Uterus (tissue), 4 donors: Measurements from ENCODE around the gene SIRPG. TPM values are rescaled to one million over a fixed set of nuclear protein-coding genes. Genes with fewer than 3 reads are reported as not detected.

Experiments
- DNase-seq, 2 donors: peaks; one replicate each; pipeline ENCODE4 v3.0.0-alpha.2; 2019 to 2020
- H3K27ac ChIP-seq, 2 donors: fragments of 200-600 bp; sonication (generic); 1 replicate in 1 of 2; 2 replicates in 1 of 2; pipeline ENCODE4 v1.5.1; 2016 to 2018
- H3K27me3 ChIP-seq, 2 donors: fragments of 200-600 bp; sonication (generic); one replicate each; pipeline ENCODE4 v1.5.1; 2018 to 2019; ENCODE audit warnings: control low read depth in 1 of 2
- H3K36me3 ChIP-seq, 2 donors: fragments of 200-600 bp; sonication (generic); one replicate each; pipeline ENCODE4 v1.5.1; 2019; ENCODE audit warnings: control low read depth in 1 of 2
- H3K4me1 ChIP-seq, 2 donors: fragments of 200-600 bp; sonication (generic); one replicate each; pipeline ENCODE4 v1.5.1; 2018 to 2019; ENCODE audit warnings: control low read depth in 1 of 2
- H3K4me3 ChIP-seq, 2 donors: fragments of 200-600 bp; sonication (generic); 1 replicate in 1 of 2; 2 replicates in 1 of 2; pipeline ENCODE4 v1.5.1; 2018 to 2019; ENCODE audit warnings: mild to moderate bottlenecking in 1 of 2
- H3K9me3 ChIP-seq, 2 donors: fragments of 200-600 bp; sonication (generic); one replicate each; pipeline ENCODE4 v1.5.1; 2019; ENCODE audit warnings: control low read depth in 1 of 2
- POLR2A ChIP-seq, 2 donors: fragments of 450-650 bp; IDR thresholded peaks; one replicate each; pipeline ENCODE4 v1.6.1; 2016; ENCODE audit warnings: antibody characterized with exemption in 2 of 2, mild to moderate bottlenecking in 1 of 2, moderate library complexity in 1 of 2
- intact Hi-C: fragments of 100-400 bp; cut with DNase I; formaldehyde crosslinking; loops from one replicate; pipeline ENCODE4 v1.15.1; 2023; ENCODE audit warnings: low total_unique reads
- total RNA-seq, 4 donors: library from RNA; depleted of rRNA in 3 of 4; stranded (reverse); fragments of >200 nt in 3 of 4; gene quantifications; one replicate each; pipeline versions ENCODE4 v1.1.0 to v1.2.4, GENCODE V29; 2014 to 2023
- TF ChIP-seq, protein P1 (sequence below), 4 experiments: fragments of 200-600 bp in 2 of 4; fragments of 450-650 bp in 2 of 4; sonication (generic) in 2 of 4; IDR thresholded peaks; one replicate each; pipeline ENCODE4 v1.5.1; 2016 to 2019; ENCODE audit warnings: antibody characterized with exemption in 4 of 4, mild to moderate bottlenecking in 2 of 4, moderate library complexity in 1 of 4
- donor health status: DM: yes; HTN: yes; CAD: no.

Gene SIRPG
- total RNA-seq, 4 donors from 2014 or later, result 0.28 TPM; not detected in 3

DNA sequence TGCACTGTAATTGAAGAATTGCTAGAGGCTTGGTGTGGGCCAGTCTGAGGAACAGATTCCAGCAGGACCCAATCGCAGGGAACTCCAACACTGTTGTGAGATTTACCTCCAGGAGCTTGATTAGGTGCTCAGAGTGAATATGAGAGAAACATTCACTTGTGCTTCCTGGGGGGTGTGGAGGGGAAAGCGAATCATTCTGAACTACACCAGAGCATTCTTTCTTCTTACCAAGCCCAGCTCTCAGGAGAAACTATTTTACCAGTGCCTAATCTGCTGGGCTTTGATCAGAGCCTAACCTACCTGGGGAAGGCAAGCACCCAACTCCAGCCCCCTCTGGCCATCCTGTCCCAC is 30.4 kb downstream of the SIRPG start:
- no peak overlapping the region for H3K4me3 ChIP-seq
- no peak overlapping the region for H3K27ac ChIP-seq
- no peak for DNase-seq
- intact Hi-C loops, result no loop called here
- TF ChIP-seq POLR2A (IDR thresholded peaks at IDR 0.05), result no peak
- TF ChIP-seq, protein P1, sequence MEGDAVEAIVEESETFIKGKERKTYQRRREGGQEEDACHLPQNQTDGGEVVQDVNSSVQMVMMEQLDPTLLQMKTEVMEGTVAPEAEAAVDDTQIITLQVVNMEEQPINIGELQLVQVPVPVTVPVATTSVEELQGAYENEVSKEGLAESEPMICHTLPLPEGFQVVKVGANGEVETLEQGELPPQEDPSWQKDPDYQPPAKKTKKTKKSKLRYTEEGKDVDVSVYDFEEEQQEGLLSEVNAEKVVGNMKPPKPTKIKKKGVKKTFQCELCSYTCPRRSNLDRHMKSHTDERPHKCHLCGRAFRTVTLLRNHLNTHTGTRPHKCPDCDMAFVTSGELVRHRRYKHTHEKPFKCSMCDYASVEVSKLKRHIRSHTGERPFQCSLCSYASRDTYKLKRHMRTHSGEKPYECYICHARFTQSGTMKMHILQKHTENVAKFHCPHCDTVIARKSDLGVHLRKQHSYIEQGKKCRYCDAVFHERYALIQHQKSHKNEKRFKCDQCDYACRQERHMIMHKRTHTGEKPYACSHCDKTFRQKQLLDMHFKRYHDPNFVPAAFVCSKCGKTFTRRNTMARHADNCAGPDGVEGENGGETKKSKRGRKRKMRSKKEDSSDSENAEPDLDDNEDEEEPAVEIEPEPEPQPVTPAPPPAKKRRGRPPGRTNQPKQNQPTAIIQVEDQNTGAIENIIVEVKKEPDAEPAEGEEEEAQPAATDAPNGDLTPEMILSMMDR (IDR thresholded peaks at IDR 0.05), result no peak
- H3K9me3 ChIP-seq, result no peaks in the 10 kb centered on the region
- H3K27me3 ChIP-seq, result no peaks in the 10 kb centered on the region
- no peaks in the 10 kb centered on the region for H3K36me3 ChIP-seq
- no peaks in the 10 kb centered on the region for H3K4me1 ChIP-seq

DNA sequence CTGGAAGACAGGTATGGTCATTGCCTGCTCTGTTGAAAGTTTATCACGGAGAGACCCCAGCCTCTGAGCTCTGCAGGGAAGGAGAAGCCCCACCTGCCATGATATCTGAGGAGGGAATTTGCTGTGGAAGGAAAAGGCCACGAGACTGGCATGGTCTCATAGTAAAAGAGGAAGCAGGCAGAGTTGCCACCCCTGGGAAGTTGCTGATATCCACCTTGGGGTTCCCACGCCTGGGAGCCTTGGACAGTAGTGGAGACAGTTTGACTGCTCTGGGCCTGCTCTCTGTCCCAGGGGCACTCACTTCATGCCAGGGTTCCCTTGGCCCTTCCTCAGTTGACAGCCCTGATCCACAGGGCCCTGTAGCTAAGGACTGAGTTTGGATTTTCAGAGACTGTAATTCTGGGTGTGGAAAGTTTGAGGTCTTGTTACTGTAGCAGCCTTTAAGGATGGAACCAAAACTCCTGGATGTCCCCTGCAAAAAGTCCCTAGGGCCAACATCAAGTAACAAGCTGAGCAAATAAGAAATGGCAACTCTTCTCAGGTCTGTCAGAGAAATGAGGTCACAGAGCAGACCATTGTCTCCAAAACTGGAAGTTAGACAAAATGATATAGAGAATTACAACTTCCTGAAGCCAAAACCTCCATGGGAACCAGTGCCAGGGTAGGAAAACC is 30.9 kb downstream of the SIRPG start:
- H3K4me1 ChIP-seq, result no peaks in the 10 kb centered on the region
- H3K36me3 ChIP-seq, result no peaks in the 10 kb centered on the region
- TF ChIP-seq POLR2A (IDR thresholded peaks at IDR 0.05), result no peak
- TF ChIP-seq, protein P1 (IDR thresholded peaks at IDR 0.05), result no peak
- no peaks in the 10 kb centered on the region for H3K27me3 ChIP-seq
- no peak for DNase-seq
- no peak overlapping the region for H3K4me3 ChIP-seq
- H3K9me3 ChIP-seq, result no peaks in the 10 kb centered on the region
- no peak overlapping the region for H3K27ac ChIP-seq
- intact Hi-C loops, result no loop called here

DNA sequence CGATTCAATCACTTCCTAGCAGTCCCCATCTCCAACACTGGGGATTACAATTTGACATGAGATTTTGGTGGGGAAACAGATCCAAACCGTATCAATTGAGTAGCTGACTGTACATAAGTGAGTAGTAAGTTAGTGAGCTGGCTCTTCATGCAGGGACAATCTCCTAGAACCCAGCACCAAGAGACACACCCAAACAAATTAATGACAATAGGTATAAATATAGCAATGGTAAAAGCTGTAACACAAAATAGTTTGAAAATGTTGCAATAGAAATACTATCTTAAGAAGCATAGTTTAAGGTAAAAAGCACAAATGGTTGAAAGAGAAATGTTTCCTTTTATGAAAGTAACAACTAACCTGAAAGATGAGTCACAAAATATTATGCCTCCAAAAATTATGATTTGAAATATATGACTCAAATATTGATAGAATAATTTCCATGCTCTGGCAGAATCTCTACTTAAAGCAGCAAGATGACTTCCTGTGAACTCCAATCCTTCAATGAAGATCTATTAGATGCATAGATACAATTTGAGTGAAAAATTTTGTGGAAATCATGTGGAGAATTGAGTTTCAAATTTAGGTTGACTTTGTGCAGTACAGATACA is 32.4 kb downstream of the SIRPG start:
- DNase-seq, result no peak
- intact Hi-C loops, result no loop called here
- TF ChIP-seq POLR2A (IDR thresholded peaks at IDR 0.05), result no peak
- TF ChIP-seq, protein P1 (IDR thresholded peaks at IDR 0.05), result no peak

DNA sequence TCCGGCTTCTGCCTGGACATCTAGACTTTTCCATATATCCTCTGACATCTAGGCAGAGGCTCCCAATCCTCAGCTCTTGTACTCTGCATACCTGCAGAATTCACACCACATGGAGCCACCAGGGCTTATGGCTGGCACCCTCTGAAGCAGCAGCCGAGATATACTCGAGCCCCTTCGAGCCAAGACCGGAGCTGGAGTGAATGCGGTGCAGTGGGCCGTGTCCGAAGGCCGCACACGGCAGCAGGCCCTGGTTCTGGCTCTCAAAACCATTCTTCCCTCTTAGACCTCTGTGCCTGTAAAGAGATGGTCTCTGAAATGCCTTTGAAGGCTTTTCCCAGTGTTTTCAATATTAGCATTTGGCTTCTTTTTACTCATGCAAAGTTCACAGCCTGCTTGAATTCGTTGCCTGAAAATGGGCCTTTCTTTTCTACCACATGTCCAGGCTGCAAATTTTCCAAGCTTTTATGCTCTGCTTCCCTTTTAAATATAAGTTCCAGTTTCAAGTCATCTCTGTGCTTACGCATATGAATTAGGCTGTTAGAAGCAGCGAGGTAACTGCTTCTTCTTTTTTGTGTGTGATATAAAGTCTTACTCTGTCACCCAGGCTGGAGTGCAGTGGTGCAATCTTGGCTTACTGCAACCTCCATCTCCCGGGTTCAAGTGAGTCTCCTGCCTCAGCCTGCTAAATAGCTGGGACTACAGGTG is 33.9 kb downstream of the SIRPG start:
- no peaks in the 10 kb centered on the region for H3K4me1 ChIP-seq

More for the DNA sequence above, 32.4 kb downstream of the SIRPG start:
- H3K36me3 ChIP-seq, result no peaks in the 10 kb centered on the region
- no peak overlapping the region for H3K4me3 ChIP-seq
- no peaks in the 10 kb centered on the region for H3K9me3 ChIP-seq
- H3K4me1 ChIP-seq, result no peaks in the 10 kb centered on the region
- no peak overlapping the region for H3K27ac ChIP-seq
- no peaks in the 10 kb centered on the region for H3K27me3 ChIP-seq

More for the DNA sequence above, 33.9 kb downstream of the SIRPG start:
- Histone ChIP-seq H3K4me3 (no peak overlapping the region), H3K27me3 (no peaks in the 10 kb centered on the region), H3K27ac (no peak overlapping the region), H3K9me3 (no peaks in the 10 kb centered on the region), H3K36me3 (no peaks in the 10 kb centered on the region)
- TF ChIP-seq, protein P1 (IDR thresholded peaks at IDR 0.05), result no peak
- no peak for TF ChIP-seq POLR2A (IDR thresholded peaks at IDR 0.05)
- intact Hi-C loops, result no loop called here
- DNase-seq, result no peak
